Caco-2 (cell line): ENCODE data around the gene PAQR7. TPM values are rescaled to one million over a fixed set of nuclear protein-coding genes. Genes with fewer than 3 reads are reported as not detected.

ENCODE experiments used
- BruUV-seq: library from RNA; stranded (reverse); fragments of 400-500 nt; replicated peaks from 2 replicates; lab custom pipeline; 2021; lab: Mats Ljungman, UMichigan
- CTCF ChIA-PET: fragments of 300-600 bp; sonication (Branson Sonifier 250); formaldehyde crosslinking; loops from one replicate; lab custom pipeline; 2022; ENCODE audit warnings: antibody characterized with exemption; lab: Charles Lee
- POLR2A ChIA-PET: fragments of 300-600 bp; sonication (Branson Sonifier 250); formaldehyde crosslinking; loops from one replicate; lab custom pipeline; 2022; ENCODE audit warnings: antibody characterized with exemption; lab: Charles Lee
- DNase-seq, 2 experiments: peaks; one replicate each; pipeline versions ENCODE4 v3.0.0 to v3.0.0-alpha.2; 2020 to 2022
- H3K27me3 ChIP-seq: replicated peaks from 2 replicates; pipeline ENCODE4 v1.6.0; 2011; ENCODE audit warnings: low read length; ENCODE audit not compliant: control insufficient read depth, insufficient read depth
- H3K36me3 ChIP-seq: 2 replicates; pipeline ENCODE4 v1.5.1; 2011; ENCODE audit warnings: low read length; ENCODE audit not compliant: control insufficient read depth, insufficient read depth
- H3K4me1 ChIP-seq: fragments of 250-450 bp; sonication (Bioruptor Pico); 2 replicates; pipeline ENCODE4 v1.5.1; 2020; ENCODE audit warnings: mild to moderate bottlenecking
- H3K4me3 ChIP-seq: 2 replicates; pipeline ENCODE4 v1.5.1; 2011; ENCODE audit warnings: low read depth, mild to moderate bottlenecking, control low read depth, low read length
- H3K9me3 ChIP-seq: fragments of 250-450 bp; sonication (Bioruptor Pico); 2 replicates; pipeline ENCODE4 v1.5.1; 2020; ENCODE audit warnings: mild to moderate bottlenecking, moderate library complexity
- H3K27ac Mint-ChIP-seq: one replicate; pipeline ENCODE4 v1.8.0; 2022; ENCODE audit warnings: mixed read lengths; ENCODE audit not compliant: unreplicated experiment
- H3K27me3 Mint-ChIP-seq: one replicate; pipeline ENCODE4 v1.8.0; 2022; ENCODE audit warnings: mixed read lengths; ENCODE audit not compliant: insufficient read depth, unreplicated experiment
- H3K36me3 Mint-ChIP-seq: one replicate; pipeline ENCODE4 v1.8.0; 2022; ENCODE audit warnings: mild to moderate bottlenecking, mixed read lengths; ENCODE audit not compliant: insufficient read depth, unreplicated experiment
- H3K4me1 Mint-ChIP-seq: one replicate; pipeline ENCODE4 v1.8.0; 2022; ENCODE audit warnings: low read depth, mixed read lengths; ENCODE audit not compliant: unreplicated experiment
- H3K4me3 Mint-ChIP-seq: one replicate; pipeline ENCODE4 v1.8.0; 2022; ENCODE audit warnings: mild to moderate bottlenecking, moderate library complexity, mixed read lengths; ENCODE audit not compliant: unreplicated experiment
- H3K9me3 Mint-ChIP-seq: one replicate; pipeline ENCODE4 v1.8.0; 2022; ENCODE audit warnings: mixed read lengths; ENCODE audit not compliant: unreplicated experiment
- intact Hi-C: fragments of 100-400 bp; cut with micrococcal nuclease; formaldehyde crosslinking; loops from one replicate; pipeline ENCODE4 v1.10.0; 2022; ENCODE audit not compliant: unreplicated experiment
- total RNA-seq: library from RNA; stranded (reverse); gene quantifications from 2 replicates; pipeline ENCODE4 v1.2.3, GENCODE V29; 2022
- TF ChIP-seq, protein P1 (sequence below), 2 experiments: fragments of 200-600 bp in 1 of 2; IDR thresholded peaks; 1 replicate in 1 of 2; 2 replicates in 1 of 2; pipeline versions ENCODE4 v1.5.1 to v1.8.0; 2011 to 2022; ENCODE audit warnings: antibody characterized with exemption in 1 of 2, control low read depth in 1 of 2, inconsistent platforms in 1 of 2, low read depth in 1 of 2, low read length in 1 of 2, mild to moderate bottlenecking in 1 of 2, moderate library complexity in 1 of 2; ENCODE audit not compliant: insufficient read depth in 1 of 2, severe bottlenecking in 1 of 2, unreplicated experiment in 1 of 2

The PAQR7 gene
- total RNA-seq, 1 experiment from 2014 or later: 22.3 TPM

DNA sequence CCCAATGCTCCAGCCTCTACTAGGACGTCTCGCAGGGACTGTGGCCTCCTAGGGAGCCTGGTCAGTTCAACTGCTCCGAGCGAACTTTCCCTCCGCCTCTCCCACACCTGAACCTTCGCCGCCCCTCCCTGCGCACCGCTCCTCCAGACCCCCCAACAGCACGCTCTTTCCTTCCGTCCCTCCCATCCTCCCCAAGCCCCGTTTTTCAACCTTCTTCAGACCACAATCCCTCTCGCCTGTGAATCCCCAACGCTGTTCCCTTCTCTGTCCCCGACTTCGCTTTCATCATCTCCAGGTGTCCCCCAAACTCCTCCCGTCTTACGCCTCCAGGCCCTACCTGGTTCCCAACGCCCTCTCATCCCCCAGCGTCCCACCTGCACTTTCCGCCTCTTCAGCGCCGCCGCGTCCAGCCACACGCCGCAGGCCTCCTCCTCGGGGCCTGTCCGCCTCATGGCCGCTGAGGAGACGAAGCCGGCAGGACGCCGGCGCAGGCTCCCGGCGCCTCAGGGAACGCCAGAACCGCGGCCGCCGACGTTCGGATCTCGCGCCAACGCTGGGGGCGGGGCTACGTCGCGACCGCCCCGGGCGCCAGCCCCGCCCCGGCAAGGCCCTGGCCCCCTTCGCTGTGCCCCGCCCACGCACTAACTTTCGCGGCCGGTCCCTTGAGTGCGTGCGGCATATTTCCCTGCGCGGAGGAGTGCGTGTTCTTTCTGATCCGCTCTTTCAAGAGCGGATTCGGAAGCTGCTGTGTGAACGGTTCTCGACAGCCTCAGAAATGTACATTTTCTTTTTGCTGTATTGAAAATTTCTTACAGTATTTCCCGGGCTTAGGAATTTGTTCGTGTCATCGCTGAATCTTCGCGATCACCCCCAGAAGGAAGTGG, 16.4 kb downstream of the PAQR7 start, which contains the start of gene AUNIP:
TSS of gene AUNIP (minus strand) at position 552 of the 884 bp plus-strand sequence. CDS start at position 452, 100 bp downstream.
- Histone ChIP-seq H3K4me1 (peaks cover 6% of the 10 kb centered on the region; the same call in 1 of the 2 replicates), H3K4me3 (peak within 1 kb of the TSS; percentile 74), H3K27me3 (no peaks in the 10 kb centered on the region), H3K36me3 (no peaks in the 10 kb centered on the region; the same call in 1 of the 2 replicates), H3K9me3 (no peaks in the 10 kb centered on the region; the same call in 1 of the 2 replicates)
- POLR2A ChIA-PET: interaction anchor here (0.6 kb wide), 1 partner anchor 374 kb away, joined by 3 read pairs; no protein-coding TSS in a partner anchor
- Mint-ChIP-seq H3K4me1 (peaks cover 6% of the 10 kb centered on the region), H3K27me3 (no peaks in the 10 kb centered on the region), H3K4me3 (peak within 1 kb of the TSS; percentile 98), H3K36me3 (peaks cover 29% of the 10 kb centered on the region), H3K9me3 (no peaks in the 10 kb centered on the region), H3K27ac (peak within 1 kb of the TSS; percentile 96)
- CTCF ChIA-PET: no interaction called here
- peak; percentile 78 to 91 for DNase-seq
- intact Hi-C loops: loop anchor here (2.0 kb wide), 1 partner anchor 16 kb away; the partner anchor contains the start of gene PAQR7
- BruUV-seq: no TSS peak
- TF ChIP-seq, protein P1, sequence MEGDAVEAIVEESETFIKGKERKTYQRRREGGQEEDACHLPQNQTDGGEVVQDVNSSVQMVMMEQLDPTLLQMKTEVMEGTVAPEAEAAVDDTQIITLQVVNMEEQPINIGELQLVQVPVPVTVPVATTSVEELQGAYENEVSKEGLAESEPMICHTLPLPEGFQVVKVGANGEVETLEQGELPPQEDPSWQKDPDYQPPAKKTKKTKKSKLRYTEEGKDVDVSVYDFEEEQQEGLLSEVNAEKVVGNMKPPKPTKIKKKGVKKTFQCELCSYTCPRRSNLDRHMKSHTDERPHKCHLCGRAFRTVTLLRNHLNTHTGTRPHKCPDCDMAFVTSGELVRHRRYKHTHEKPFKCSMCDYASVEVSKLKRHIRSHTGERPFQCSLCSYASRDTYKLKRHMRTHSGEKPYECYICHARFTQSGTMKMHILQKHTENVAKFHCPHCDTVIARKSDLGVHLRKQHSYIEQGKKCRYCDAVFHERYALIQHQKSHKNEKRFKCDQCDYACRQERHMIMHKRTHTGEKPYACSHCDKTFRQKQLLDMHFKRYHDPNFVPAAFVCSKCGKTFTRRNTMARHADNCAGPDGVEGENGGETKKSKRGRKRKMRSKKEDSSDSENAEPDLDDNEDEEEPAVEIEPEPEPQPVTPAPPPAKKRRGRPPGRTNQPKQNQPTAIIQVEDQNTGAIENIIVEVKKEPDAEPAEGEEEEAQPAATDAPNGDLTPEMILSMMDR (IDR thresholded peaks at IDR 0.05; ENCODE audit: insufficient read depth in 1 of 2, low read depth in 1 of 2, low read length in 1 of 2, severe bottlenecking in 1 of 2, unreplicated experiment in 1 of 2): no peak

DNA sequence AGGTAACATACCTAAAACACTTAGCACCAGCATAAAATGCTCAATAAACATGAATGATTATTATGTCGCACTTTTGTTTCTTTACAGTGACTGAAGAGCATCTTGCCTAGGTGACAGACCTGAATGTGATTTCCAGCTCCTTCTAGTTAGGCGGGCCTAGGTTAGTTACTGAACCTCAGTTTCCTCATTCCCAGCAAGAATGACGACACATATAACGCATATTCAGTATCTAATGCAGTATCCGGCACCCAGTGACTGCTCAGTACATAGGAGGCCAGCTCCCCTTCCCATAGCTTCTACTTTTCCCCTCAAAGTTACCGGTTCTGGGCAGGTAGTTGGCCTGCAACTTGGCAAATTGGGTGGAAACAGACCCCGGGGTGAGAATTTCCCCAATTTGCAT, 17.0 kb downstream of the PAQR7 start:
- ChIA-PET POLR2A (interaction anchor here (0.6 kb wide), 1 partner anchor 375 kb away, joined by 3 read pairs; no protein-coding TSS in a partner anchor), CTCF (no interaction called here)
- Histone ChIP-seq H3K27me3 (no peaks in the 10 kb centered on the region), H3K4me3 (peak overlapping the region; percentile 74), H3K9me3 (no peaks in the 10 kb centered on the region; the same call in 1 of the 2 replicates), H3K4me1 (peaks cover 6% of the 10 kb centered on the region; the same call in 1 of the 2 replicates), H3K36me3 (no peaks in the 10 kb centered on the region)
- Mint-ChIP-seq H3K36me3 (peaks cover 29% of the 10 kb centered on the region), H3K27me3 (no peaks in the 10 kb centered on the region), H3K9me3 (no peaks in the 10 kb centered on the region), H3K4me1 (peaks cover 6% of the 10 kb centered on the region), H3K27ac (peak overlapping the region; percentile 96), H3K4me3 (peak overlapping the region; percentile 98)
- intact Hi-C loops: loop anchor here (2.0 kb wide), 1 partner anchor 16 kb away; the partner anchor contains the start of gene PAQR7
- TF ChIP-seq, protein P1 (IDR thresholded peaks at IDR 0.05; ENCODE audit: insufficient read depth in 1 of 2, low read depth in 1 of 2, low read length in 1 of 2, severe bottlenecking in 1 of 2, unreplicated experiment in 1 of 2): no peak
- TSS peak; percentile 35 for BruUV-seq
- no peak for DNase-seq

DNA sequence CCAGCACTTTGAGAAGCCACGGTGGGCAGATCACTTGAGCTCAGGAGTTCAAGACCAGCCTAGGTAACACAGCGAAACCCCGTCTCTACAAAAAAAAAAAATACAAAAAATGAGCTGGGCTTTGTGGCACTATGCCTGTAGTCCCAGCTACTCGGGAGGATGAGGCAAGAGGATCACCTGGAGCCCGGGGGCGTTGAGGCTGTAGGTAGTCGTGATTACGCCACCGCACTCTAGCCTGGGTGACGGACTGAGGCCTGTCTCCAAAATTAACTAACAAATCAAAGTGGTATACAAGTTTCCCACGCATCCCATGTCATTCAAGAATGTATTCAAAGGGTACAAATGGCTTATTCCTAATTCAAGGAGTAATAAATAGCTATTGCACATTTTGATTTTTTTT, 18.7 kb downstream of the PAQR7 start:
- Mint-ChIP-seq H3K27ac (no peak overlapping the region), H3K36me3 (peaks cover 29% of the 10 kb centered on the region), H3K9me3 (no peaks in the 10 kb centered on the region), H3K27me3 (no peaks in the 10 kb centered on the region), H3K4me1 (peaks cover 6% of the 10 kb centered on the region), H3K4me3 (no peak overlapping the region)
- H3K36me3 ChIP-seq: no peaks in the 10 kb centered on the region
- peak in 1 of 2 experiments; percentile 15 for DNase-seq
- TF ChIP-seq, protein P1 (IDR thresholded peaks at IDR 0.05; ENCODE audit: insufficient read depth in 1 of 2, low read depth in 1 of 2, low read length in 1 of 2, severe bottlenecking in 1 of 2, unreplicated experiment in 1 of 2): no peak
- peaks cover 6% of the 10 kb centered on the region; the same call in 1 of the 2 replicates for H3K4me1 ChIP-seq
- no TSS peak for BruUV-seq
- ChIA-PET POLR2A (no interaction called here), CTCF (no interaction called here)
- intact Hi-C loops: no loop called here
- no peaks in the 10 kb centered on the region for H3K27me3 ChIP-seq
- H3K9me3 ChIP-seq: no peaks in the 10 kb centered on the region; the same call in 1 of the 2 replicates
- no peak overlapping the region for H3K4me3 ChIP-seq
